Inflammatory macrophage treated with lipopolysaccharide for 1 hour (primary cell): ENCODE results near the gene BAD.

ENCODE experiments used
- DNase-seq, 2 donors: peaks; one replicate each; pipeline ENCODE4 v3.0.0-alpha.2; 2020 to 2022

Gene BAD

DNA sequence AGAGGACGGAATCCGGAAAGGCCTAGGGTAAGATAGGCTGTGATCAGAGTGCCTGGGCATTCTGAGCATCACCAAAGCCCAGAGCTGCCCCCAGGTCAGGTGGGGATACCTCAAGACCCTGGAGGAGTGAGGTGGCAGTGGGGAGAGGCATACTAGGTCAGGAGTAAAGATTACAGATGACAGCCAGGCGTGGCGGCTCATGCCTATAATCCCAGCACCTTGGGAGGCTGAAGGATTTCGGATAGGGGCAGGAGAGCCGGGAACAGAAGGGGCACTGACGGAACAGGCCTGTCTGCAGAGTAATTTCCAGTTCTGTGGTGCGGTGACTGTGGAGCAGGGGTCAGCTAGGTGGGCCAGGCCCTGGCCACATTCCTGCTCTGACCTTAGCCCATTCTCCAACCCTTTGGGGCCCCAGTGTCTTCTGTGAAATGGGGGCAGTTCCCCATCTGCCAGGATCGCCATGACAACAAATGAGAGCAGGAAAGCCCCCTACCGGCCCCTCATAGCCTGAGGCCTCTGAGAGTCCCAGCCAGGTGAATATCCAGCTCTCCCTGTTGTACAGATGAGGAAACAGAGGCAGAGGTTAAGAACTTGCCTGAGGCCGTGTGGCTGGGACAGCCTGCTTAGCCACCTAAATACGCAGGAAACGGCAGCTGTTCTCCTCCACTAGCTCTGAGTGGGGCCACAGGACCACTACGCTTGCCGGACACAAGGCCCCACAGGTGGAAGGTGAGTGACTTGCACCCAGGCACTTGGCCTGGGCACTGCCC lies 9.2 kb downstream of the BAD start:
- no peak for DNase-seq

DNA sequence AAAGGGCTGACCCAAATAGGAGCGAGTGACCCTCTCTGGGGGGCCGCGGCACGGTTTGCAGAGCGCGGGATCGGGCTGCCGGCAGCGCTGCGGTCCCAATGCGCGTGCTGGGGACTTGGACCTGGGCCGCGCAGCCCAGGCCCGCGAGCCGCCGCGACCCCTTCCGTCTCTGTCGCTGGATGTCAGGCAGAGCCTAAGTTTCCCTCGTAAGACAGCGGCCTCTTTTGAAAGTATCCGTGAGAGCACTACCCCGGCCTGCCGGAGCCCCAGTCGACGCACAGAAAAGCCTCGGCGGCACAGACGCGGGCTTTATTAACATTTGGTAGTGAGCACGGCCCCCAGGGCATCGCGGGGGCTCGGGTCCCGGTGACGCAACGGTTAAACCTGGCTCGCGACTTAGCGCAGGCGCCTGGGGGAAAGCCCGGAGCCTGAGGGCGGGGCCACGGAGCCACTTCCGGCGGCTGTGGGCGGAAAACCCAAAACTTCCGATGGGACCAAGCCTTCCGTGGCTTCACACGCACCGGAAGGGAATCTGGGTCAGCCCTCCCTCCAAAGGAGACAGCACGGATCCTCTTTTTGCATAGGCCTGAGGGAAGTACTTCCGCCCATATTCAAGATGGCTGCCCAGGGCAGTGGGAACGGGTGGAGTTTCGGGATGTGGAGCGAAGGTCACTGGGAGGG lies 14.8 kb downstream of the BAD start:
- DNase-seq: peak; percentile 98 to 100

DNA sequence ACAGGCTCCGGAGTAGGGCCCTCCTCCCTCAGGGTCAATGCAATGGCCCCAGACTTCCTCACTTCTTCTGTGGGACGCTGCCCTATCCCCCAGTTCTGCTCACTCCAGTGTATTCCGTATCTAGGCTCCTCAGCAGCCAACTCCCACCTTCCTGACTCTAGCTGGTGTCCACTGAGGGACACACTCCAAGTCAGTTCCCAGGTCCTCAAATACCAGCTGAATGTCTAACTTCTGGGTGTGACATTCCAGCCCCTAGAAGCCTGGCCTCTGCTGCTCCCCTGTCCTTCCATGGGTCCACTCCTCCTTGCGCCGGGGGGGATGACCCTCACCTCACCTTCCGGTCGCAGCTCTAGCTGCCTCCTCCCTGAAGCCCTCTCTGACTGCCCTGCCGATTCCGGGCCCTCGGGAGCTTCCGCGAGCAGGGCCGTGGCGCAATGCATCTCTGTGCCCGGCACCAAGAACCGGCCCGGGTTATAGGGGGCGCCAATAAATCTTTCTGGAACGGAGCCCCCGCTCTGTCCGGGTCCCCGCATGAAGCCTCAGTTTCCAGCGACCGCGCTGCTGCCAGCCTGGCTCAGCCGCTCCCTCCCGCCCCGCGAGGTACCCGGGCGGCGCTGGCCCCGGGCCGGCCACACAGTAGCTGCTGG lies 15.4 kb downstream of the BAD start:
- DNase-seq: peak; percentile 38 to 69

DNA sequence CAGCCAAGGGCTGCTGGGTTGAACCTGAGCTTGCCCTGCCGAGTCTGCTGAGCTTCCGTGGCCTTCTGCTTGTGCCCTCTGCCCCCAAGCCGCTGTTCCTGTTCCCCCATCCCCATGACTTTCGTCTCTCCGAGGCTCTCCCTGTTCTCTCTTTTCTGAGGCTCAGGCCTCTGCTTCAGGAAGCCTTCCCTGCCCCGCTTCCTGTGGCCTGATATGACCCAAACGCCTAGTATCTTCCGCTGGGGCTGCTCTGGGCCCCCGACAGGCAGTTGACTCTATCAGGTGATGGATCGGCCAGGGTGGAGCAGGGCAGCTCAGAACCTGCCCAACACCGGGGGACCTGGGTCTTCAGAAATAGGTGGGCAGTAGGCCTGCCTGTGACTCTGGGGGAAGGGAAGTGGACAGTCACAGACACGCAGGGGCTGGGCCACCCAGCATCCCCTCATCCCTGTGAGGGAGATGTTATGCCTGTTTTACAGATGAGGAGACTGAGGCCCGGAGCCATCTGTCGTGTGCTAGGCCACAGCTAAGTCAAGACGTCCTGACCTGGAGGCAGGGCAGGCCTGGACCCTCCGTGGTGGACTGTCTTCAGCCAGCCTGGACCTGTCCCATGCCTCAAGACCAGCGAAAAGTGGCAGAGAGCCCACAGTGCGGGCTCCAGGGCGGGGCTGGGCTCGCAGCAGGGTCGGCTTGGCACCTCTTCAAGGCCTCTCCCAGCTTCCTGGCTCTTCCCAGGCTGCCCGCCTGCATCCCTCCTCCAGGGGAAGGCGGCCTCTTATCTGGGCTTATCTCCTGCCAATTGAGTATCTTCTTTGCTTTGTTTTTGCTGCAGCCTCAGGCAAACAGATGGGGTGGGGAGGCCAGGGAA lies 16.2 kb downstream of the BAD start:
- peak in 1 of 2 donors; percentile 18 for DNase-seq

DNA sequence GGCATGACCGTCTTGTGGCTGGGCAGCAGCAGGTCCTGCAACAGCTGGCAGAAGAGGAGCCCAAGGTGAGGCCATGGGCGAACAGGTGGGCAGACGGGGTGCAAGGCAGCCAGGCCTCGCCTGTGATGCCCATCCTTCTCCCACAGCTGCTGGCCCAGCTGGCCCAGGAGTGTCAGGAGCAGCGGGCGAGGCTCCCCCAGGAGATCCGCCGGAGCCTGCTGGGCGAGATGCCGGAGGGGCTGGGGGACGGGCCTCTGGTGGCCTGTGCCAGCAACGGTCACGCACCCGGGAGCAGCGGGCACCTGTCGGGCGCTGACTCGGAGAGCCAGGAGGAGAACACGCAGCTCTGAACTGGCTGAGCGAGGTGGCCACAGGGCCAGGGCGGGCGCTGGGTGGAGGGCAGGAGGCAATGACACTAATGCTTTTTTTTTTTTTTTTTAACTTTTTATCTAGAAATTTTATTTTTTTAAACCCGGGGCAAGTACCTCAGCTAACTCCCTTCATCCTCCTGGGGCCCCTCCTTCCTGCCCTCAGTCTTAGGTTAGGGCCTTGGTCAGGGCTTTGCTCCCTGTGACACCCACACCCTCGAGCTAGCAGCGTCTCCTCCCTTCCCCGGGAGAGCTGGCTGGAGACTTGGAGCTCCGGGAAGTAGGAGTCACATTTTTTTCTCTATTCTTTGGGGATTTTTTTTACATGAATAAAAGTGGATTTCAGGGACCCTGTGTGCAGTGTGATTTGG lies 17.1 kb downstream of the BAD start:
- DNase-seq: no peak

DNA sequence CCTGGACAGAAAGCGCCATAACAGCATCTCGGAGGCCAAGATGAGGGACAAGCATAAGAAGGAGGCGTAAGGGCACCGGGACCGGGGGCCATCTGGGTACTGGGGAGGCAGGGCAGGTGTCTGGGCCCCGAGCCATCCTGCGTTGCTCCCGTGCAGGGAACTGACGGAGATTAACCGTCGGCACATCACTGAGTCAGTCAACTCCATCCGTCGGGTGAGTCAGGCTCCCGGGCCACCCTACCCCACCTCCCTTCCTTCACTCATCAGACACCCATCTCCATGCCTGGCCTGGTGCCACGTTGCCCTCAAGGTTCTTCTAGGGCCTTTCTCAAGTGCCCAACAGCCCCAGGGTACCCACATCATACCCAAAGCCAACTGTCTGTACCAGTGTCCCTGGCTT lies 18.1 kb downstream of the BAD start:
- DNase-seq: no peak

DNA sequence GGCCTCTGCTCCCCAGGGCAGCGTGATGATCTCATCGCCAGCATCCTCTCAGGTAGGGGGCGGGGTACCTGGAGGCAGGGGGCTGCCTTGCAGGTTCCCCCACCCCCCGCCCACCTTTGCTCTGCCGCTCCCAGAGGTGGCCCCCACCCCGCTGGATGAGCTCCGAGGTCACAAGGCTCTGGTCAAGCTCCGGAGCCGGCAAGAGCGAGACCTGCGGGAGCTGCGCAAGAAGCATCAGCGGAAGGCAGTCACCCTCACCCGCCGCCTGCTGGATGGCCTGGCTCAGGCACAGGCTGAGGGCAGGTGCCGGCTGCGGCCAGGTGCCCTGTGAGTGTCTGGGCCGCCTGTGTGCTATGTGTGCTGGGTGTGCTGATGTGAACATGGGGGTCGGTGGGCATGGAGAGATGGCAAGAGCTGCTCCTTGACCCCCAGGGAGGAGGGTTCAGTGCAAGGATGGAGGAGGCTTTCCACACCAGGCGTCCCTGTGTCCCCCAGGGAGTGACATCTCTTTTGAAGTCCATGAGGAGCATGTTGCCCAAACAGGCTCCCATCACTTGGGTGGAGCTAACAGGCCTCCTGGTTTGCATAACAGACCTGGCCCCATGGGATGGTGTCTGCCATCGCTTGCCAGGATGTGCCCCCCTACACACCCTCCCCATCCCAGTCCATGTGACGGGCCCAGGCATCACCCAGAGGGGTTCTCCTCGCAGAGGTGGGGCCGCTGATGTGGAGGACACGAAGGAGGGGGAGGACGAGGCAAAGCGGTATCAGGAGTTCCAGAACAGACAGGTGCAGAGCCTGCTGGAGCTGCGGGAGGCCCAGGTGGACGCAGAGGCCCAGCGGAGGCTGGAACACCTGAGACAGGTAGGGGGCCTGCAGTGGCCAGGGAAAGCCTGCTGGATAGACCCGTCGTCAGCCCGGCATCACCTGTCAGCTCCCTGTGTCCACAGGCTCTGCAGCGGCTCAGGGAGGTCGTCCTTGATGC lies 19.0 kb downstream of the BAD start:
- no peak for DNase-seq

DNA sequence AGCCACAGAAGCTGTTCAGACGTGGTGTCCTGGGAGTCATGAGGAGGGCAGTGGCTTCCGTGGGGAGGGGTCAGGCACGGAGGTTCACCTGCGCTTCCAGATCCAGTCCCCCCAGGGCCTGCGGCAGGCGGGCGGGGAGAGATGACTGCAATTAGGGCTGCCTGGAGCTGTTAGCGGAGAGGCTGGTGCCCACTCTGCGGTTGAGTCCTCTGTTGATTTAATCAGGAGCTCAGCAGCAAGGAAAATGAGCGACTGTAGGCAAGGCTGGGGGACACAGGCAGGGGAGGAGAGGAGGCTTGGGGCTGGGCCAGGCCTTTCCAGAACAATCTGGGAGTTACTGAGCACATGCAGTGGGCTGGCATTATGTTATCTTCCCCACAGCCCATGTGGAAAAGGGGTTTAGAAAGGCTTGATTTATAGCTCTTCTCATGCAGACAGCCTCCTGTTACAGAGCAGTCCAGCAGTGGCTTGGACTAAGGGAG lies 20.1 kb downstream of the BAD start:
- DNase-seq: no peak

DNA sequence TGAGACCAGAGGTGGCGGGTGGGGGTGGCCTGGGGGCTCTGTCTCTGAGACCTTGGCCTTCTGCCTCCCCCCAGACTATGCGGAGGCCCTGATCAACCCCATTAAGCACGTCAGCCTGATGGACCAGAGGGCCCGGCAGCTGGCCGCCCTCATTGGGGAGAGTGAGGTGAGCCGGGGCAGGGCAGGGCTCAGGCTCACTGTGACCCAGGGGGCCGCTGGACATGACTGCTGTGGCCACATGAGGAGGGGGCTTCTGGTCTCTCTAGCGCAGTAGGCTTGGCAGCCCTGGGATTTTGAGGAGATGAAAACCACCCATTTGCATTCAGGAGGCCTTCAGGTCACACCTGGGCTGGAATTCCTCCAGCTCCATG lies 20.5 kb downstream of the BAD start:
- no peak for DNase-seq

DNA sequence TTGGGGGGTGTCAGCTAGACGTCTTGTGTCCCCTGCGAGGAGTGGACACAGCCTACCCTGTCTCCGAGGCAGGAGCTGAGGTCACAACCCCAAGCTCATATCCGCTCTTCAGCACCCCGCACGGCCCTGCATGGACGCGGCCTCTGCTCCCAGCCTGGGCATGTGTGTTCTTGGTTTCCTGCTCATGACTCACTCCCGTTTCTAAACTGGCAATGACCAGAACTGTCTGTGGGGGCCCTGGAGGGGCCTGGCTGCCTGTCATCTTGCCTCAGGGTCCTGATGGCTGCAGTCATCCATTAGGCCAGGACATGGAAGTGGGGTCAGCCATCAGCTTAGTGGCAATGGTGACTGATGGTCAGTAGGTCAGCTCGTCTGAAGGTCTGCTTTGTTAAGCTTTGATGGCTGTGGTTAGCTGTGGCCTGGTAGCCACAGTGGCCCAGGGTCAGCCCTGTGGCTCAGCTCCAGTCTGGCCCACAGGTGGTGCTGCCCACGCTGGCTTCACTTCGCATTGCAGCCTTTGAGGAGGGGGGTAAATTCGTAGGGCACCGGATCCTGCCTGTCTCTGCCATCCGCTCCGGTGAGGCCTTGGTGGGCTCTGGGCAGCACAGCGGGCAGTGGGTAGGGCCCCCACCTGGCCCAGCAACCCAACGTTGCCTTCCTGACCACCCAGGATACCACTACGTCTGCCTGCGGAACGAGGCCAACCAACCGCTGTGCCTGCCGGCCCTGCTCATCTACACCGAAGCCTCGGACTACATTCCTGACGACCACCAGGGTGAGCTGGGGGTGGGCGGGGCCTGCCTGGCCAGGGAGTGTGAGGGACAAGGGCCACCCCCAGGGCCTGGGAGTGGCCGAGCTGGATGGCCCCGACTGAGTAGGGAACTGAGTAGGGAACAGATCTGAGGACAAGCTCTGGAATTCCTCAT lies 21.2 kb downstream of the BAD start:
- DNase-seq: no peak

DNA sequence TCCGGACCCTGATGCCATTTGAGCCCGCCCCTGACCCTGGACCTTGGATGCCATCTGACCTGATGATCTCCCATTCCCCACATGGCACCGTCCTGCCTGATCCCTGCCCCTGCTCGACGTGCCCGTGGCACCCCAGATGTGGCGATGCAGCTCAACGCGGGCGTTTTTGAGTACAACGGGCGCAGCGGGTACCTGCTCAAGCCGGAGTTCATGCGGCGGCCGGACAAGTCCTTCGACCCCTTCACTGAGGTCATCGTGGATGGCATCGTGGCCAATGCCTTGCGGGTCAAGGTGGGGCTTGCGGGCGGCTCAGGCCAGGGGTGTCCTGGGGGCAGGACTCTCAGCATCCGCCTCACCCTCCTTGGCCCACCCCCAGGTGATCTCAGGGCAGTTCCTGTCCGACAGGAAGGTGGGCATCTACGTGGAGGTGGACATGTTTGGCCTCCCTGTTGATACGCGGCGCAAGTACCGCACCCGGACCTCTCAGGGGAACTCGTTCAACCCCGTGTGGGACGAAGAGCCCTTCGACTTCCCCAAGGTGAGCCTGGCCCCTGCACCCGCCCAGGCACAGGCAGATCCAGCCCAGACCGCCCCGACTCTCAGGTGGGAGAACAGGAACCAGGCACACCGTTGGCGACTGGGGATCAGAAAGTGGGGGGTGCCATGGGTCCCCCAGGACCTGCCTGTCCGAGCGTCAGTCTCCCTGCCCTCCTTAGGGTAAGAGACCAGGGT lies 22.0 kb downstream of the BAD start:
- DNase-seq: no peak

DNA sequence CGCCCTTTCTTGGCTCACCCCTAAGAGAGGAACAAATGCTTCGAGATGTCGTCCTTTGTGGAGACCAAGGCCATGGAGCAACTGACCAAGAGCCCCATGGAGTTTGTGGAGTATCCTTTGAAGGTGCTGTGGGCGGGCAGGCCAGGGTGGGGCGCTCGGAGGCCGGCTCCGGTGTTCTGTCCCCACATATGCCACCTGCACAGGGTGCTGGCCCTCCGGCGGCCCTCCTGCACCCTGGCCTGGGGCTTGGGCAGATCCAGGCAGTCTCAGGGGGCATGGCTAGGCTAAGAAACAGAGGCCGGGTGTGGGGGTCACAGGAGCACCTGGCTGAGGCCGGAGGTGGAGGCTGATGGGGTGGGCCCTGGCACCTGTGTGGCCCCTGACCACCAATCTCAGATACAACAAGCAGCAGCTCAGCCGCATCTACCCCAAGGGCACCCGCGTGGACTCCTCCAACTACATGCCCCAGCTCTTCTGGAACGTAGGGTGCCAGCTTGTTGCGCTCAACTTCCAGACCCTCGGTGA lies 22.8 kb downstream of the BAD start:
- no peak for DNase-seq

DNA sequence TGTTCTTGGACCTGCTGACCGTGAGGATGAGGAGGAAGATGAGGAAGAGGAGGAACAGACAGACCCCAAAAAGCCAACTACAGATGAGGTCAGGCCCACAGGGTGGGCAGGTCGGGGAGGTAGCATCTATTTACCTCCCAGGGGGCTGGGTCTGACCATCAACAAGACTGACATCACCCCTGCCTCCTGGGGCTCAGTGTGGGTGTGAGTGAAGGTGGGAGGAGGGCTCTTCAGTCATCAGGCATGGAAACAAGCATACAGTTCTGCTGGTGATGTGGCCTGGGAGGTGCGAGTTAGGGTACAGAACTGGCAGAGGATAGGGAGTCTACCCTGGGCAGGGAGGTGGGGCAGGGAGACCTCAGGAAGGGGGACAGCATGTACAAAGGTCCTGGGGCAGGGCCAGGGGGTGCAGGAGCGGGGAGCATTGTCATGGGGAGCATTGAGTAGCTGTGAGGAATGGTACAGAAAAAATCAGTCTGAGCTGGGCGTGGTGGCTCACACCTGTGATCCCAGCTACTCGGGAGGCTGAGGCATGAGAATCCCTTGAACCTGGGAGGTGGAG lies 24.2 kb downstream of the BAD start:
- no peak for DNase-seq

DNA sequence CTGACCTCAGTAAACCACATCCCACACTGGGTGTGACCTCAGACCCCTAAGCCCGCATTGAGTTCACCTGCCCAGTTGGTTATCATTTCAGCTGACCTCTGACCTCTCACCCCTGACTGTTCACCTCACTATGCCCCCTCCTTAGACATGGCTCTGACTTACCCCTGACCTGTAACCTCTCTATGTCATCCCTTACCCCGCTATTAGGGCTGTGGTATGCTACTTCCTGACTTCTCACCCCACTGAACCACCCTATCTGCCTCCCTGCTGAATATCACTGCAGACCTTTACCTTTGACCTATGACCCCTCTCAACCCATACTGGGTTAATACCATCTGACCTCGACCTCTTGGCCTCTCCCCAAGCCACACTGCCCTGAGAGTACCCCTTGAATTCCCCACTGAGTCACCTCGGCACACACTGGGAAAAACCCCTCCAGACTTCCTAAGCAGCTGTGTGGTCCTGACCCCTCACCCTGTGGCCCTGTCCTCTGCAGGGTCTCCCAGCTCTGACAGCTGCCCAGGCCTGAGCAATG lies 24.9 kb downstream of the BAD start:
- peak; percentile 27 to 78 for DNase-seq

DNA sequence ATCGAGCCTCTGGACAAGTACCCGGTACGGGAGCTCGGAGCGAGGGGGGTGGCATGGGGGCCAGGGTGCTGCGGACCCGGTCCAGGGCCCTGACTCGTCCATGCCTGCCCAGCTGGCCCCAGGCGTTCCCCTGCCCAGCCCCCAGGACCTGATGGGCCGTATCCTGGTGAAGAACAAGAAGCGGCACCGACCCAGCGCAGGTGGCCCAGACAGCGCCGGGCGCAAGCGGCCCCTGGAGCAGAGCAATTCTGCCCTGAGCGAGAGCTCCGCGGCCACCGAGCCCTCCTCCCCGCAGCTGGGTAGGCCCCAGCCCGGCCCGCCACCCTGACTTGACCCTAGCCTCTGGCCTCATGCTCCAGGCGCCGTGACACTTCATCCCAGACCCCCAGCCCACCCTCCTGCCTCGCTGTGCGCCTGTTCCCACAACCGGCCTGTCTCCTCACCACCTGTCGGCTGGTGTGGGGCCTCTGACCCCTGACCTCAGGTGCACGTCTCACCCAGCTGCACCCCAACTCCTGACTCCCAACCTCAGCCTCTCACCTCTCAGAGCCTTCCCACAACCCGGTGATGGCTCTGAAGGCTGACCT lies 25.4 kb downstream of the BAD start:
- DNase-seq: no peak

DNA sequence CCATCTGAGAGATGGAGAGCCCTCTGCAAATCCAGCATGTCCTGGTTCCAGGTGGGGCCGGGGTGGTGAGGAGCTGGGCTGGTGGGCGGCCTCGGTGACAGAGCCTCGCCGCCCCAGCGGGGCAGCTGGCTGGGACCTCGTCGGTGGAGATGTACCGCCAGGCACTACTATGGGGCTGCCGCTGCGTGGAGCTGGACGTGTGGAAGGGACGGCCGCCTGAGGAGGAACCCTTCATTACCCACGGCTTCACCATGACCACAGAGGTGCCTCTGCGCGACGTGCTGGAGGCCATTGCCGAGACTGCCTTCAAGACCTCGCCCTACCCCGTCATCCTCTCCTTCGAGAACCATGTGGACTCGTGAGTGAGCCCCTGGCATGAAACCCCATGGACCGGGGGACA lies 26.1 kb downstream of the BAD start:
- DNase-seq: no peak

DNA sequence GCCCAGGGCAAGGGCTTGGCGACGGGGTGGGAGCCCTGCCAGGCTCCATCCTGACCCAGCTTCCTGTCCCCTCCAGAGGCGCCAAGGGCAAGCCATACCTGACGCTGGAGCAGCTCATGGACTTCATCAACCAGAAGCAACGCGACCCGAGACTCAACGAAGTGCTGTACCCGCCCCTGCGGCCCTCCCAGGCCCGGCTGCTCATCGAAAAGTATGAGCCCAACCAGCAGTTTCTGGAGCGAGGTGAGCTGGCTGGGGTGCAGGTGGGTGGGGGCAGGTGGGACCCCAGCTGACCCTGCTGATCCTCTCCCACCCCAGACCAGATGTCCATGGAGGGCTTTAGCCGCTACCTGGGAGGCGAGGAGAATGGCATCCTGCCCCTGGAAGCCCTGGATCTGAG lies 28.2 kb downstream of the BAD start:
- DNase-seq: no peak
